HL-60 (cell line): ENCODE measurements around the gene KCNJ6.

Source experiments
- CTCF ChIP-seq: IDR thresholded peaks from one replicate; pipeline ENCODE4 v1.5.1; 2011; ENCODE audit warnings: low read length, control low read depth, inconsistent platforms; ENCODE audit not compliant: insufficient read depth
- GABPA ChIP-seq: IDR thresholded peaks from 2 replicates; pipeline ENCODE4 v1.6.1; 2012; ENCODE audit warnings: low read depth
- POLR2AphosphoS5 ChIP-seq: IDR thresholded peaks from 2 replicates; pipeline ENCODE4 v1.6.1; 2012; ENCODE audit warnings: low read depth

- TF ChIP-seq CTCF, result no peak
- no peak for TF ChIP-seq GABPA
- no peak for TF ChIP-seq POLR2AphosphoS5
These were observed 45.0 kb downstream of the KCNJ6 start for GRCh38 chr21:37871121-37871862.
